Hematopoietic multipotent progenitor cell treated with erythropoietin and hydrocortisone succinate and interleukin-3 and kit ligand, for 8 days (in vitro differentiated cells): ENCODE data around the gene CYP4F22.

Experiments
- DNase-seq: peaks from one replicate; pipeline ENCODE4 v3.0.0-alpha.2; 2015

CYP4F22 gene

DNA sequence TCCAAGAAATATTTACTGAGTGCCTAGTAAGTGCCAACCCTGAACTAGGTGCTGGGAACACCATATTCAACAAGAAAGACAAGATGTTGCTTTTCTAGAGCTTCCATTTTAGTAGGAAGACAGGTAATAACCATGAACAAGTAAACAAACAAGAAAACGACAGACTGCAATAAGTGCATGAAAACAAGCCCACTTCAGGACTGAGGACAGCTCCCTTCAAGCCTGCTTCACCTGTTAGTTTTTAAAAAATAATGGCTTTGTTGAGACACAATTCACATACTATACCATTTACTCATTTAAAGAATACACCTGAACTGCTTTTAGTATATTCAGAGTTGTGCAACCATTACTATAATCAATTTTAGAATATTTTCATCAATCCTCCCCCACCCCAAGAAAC, 30.4 kb downstream of the CYP4F22 start:
- no peak for DNase-seq

DNA sequence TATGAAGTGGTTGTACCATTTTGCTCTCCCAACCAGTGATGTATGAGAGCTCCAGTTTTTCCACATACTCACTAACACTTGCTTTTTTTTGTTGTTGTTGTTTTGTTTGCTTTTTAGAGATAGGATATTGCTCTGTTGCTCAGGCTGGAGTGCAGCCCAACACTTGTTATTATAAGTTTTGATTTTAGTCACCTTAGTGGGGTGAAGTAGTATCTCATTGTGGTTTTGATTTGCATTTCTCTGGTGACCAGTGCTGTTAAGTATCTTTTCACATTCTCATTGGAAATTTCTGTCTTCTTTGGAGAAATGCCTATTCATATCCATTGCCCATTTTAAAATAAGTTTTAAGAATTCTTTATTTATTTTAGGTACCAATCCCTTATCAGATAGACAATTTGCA, 31.3 kb downstream of the CYP4F22 start:
- no peak for DNase-seq

DNA sequence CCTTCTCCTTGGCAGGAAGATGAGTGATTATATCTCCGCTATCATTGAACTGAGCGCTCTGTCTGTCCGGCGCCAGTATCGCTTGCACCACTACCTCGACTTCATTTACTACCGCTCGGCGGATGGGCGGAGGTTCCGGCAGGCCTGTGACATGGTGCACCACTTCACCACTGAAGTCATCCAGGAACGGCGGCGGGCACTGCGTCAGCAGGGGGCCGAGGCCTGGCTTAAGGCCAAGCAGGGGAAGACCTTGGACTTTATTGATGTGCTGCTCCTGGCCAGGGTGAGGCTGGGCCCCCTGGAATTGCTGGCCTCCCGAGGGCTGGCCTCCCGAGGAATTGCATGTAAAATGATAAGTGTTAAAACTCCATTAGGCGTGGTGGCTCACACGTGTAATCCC, 32.1 kb downstream of the CYP4F22 start:
- no peak for DNase-seq

DNA sequence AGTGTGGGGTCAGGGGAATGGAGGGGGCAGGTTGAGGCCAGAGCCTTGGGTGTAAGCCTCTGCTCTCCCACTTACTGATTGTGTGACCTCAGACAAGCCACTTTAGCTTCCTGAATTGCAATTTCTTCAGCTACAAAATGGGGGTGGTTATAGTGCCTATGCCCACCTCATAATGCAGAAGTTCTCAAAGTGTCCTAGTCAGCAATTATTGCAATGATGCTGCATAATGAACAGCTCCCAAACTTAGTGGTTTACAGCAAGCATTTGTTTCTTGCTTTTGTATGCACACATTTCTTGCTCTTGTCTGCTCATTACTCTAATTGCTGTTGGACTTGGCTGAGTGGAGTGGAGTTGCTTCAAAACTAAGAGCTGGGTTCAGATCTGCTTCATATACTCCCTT, 36.0 kb downstream of the CYP4F22 start:
- DNase-seq = no peak

DNA sequence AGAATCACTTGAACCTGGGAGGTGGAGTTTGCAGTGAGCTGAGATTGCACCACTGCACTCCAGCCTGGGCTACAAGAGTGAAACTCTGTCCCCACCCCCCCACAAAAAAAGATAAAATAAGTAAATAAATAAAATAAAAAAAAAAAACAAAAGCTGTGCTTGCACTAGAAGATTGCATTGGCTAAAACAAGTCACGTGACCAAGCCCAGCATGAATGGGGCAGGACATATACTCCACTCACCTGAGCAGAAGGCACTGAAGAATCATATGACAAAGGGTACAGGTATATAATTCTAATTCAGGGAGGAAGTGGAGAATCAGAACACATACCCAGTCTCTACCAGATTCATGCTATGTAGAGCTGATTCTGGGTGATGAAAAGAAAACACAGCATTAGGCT, 36.6 kb downstream of the CYP4F22 start:
- DNase-seq = no peak

DNA sequence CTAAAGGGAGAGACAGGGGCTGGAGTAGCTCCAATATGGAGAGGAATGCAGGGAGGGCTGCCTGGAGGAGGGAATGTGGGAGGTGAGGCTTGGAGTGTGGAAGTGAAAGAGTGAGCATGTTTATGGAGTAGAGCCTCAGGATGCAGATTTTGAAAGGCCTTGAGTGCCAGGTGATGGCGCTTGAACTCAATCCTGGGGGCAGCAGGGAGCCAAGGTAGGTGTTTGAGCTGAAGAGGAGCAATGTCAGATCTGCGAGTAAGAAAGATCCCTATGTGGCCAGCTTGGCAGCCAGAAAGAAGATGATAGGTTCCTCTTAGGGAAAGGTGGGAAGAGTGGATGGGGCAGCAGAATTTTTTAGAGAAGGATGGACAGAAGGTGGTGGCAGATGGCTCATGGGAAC, 40.3 kb downstream of the CYP4F22 start:
- no peak for DNase-seq

DNA sequence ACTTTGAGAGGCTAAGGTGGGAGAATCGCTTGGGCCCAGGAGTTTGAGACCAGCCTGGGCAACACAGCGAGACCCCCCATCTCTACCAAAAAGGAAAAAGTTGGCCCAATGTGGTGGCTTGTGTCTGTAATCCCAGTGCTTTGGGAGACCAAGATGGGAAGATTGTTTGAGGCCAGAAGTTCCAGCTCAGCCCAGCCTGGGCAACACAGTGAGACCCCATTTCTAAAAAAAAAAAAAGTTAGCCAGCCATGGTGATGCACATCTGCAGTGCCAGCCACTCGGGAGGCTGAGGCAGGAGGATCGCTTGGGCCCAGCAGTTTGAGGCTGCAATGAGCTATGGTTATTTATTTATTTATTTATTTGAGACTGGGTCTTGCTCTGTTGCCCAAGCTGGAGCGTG, 41.3 kb downstream of the CYP4F22 start:
- DNase-seq = no peak

DNA sequence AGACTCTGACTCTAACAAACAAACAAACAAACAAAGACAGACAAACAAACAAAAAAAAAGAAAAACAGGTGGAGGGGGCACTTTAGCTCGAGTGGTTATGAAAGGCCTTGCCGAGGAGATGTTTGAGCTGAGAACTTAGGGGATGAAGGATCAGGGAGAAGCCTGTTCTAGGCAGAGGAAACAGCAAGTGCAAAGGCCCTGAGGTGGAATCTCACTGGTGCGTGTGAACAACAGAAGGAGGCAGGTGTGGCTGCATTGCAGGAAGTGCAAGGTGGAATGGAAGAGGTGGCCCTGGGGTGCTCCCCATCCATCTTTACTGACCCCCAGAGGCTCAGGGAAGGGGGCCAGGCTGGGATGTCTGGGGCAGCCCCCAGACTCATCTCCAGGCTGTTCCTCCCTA, 41.9 kb downstream of the CYP4F22 start:
- DNase-seq = no peak

DNA sequence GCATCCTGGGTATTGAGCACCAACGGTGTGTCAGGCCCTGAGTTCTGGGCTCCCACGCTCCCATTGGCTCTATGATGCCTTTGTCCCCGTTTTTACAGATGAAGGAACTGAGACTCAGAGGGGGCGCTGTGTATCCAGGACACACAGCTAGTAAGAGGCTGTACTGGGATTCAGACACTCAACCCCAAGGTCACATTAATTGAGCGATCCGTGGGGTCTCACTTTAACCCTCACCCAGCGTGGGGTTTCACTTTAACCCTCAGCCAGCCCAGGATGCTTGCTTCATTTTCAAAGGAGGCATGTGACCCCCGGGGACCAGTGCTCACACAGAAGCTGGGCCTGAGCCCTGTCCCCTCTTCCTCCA, 42.6 kb downstream of the CYP4F22 start:
- DNase-seq = peak; percentile 16

DNA sequence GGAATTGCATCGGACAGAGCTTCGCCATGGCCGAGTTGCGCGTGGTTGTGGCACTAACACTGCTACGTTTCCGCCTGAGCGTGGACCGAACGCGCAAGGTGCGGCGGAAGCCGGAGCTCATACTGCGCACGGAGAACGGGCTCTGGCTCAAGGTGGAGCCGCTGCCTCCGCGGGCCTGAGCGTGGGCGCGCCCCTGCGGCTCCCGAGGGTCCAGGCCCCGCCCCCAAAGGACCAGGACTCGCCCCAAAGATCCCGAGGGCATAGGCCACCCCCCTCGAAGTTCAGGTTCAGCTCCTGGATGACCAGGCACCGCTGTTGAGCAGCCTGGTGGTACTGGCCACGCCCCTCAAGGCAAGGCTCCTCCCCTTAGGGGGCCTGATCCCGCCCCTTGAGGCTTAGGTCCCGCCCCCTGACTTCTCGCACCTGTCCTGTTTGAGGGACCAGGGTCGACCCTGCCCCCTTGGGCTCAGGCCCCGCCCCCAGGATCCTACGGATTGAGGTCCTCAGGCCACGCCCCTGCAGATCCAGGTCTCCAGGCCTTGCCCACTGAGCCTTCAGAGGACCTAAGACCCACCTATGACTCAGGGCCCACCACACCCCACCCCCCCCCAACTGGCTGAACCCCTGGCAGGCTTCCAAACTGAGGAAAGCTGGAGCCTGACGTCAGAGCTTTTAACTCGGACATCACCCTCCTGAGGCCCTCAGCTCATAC, 43.1 kb downstream of the CYP4F22 start:
- DNase-seq = peak; percentile 19

DNA sequence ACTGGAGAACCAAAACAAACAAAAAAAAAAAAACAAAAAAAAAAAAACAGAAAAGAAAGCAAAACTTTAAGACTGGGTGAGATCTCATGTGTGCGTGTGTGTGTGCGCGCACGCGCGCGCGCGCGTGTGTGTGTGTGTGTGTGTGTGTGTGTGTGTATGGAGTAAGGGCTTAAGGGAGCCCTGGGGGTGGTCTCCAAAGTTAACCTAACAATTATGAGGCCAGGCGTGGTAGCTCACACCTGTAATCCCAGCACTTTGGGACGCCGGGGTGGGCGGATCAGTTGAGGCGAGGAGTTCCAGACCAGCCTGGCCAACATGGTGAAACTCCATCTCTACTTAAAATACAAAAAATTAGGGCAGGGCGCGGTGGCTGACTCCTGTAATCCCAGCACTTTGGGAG, 46.7 kb downstream of the CYP4F22 start:
- no peak for DNase-seq

DNA sequence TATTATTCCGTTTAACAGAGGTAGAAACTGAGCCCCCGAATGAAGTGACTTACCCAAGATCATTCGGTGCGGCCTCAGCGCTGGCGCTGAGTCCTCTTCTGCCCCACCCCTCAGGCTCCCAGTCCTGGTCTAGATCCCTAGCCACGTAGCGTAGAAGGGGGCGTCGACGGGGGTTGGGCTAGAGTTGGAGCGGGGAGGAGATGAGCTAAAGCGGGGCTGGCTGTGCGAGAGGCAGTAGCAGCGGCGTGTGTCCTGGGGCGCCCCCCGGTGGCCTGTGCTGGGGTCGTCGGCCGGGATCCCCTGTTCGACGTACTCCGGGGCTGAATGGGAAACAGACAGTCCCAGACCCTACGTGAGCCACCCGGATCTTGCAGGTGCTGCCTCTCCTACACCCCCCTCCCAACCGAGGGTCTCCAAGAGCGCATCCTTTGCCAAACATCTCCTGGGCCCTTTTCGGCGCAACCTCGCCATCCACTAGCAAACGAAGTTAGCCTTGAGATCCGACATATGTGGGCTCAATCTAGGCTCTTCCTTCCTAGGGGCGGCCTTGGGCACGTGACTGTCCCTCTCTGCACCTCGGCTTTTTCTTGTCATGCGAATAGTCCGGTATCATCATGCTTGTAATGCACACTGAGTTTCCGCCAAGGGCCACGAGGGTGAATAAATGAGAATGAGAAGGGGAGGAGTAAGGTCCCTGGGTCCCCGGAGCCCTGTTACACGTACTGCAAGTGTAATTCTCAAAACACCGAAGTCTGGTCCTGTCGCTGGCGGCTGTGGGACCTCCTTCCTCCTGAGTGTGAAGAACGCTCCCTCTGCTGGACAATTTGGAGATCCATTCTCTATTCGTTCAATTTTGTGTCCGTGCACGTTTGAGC, 47.7 kb downstream of the CYP4F22 start:
- peak; percentile 95 for DNase-seq

DNA sequence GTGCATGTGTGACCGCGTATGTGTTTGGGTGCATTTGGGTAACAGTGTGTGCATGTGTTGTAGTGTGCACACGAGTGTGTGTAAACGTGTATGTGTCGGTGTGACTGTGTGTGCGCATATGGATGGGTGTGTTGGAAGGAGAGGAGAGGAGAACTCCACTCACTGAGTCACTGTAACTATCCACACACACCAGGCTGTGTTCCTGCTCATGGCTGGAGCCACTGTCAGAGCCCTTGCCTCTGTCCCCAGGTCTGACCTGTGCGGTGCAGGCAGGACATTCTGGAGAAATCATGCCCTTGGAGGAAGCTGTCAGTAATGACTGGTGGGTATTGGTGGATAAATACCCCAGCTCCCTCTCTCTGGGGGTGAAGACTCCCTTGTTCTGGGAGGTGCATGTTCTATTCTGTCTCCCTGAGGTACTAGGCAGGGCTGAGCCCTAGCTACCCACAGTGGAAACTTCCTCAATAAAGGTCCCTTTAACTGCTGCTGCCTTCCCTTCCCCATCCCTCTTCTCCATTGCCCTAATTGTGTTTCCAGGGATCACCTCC, 48.4 kb downstream of the CYP4F22 start:
- DNase-seq = no peak

DNA sequence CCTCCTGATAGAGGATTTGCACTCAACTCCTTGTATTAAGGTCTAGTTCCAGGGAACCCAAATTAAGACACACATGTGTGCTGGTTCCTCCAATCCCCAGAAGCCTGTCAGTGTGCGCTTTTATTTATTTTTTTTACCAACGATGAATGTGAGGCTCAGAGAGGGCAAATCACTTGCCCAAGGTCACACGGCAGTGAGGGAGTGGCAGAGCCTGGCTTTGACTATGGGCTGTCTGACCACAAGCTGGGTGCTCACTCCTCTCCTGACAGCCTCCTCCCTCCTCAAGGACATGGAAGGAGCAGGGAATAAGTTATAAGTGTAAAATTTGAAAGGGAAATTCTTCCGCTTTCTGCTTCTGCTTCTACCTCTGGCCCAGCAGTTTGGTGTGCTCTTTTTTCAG, 48.9 kb downstream of the CYP4F22 start:
- DNase-seq = no peak

DNA sequence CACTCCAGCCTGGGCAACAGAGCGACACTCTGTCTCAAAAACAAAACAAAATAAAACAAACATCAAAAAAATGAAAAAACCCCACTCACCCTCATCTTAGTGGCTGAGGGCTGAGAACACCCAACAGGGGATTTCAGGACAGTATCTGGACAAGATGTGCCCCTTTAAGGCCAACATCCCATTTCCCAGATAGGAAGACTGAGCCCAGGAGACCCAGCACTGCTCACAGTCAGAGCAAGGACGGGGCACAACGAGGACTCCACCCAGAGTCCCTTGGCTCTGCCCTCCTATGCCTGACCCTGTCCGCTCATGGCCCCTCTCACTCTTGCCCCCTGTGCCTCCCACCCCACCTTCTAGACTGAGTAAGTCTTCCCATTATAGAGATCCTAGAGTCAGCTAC, 53.8 kb downstream of the CYP4F22 start:
- no peak for DNase-seq

DNA sequence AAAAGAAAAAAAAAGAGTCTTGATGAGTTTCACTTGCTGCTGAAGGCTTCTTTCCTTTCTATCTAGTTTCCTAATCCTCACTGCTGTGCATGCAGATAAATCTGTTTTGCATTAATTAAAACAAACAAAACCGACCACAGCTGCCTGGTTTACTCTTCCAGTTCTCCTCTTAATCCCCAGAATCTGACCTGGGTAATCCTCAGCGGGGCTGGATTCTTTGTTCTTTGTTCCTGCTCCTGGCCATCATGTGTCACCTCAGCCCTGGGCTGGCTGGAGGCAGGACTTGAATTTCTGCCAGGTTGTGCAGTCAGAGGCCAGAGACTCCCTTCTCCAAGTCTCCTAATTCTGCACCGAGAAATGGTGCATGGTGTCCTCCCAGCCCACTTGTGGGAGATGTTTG, 54.5 kb downstream of the CYP4F22 start:
- DNase-seq = no peak

DNA sequence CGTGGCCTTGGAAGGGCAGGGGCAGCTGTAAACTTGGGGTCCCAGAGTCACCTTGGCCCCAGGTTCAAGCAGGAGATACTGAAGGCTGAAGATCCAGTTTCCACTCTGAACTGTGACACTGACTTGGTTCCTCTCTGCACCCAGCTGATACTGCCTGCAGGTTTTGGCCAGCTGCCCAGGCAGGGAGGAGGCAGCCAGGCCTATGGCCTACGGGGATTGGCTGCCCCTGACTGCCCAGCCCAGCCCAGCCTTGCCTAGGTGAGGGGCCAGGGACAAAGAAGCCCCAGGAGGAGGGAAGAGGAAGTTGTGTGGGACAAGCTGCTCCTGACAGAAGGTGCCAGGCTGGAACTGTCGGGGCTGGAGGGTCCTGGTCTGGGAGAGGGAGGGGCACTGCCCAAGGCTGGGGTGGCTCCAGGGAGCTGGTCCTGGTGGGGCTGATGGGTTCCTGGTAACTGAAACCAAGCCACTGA, 55.0 kb downstream of the CYP4F22 start:
- peak; percentile 84 for DNase-seq

DNA sequence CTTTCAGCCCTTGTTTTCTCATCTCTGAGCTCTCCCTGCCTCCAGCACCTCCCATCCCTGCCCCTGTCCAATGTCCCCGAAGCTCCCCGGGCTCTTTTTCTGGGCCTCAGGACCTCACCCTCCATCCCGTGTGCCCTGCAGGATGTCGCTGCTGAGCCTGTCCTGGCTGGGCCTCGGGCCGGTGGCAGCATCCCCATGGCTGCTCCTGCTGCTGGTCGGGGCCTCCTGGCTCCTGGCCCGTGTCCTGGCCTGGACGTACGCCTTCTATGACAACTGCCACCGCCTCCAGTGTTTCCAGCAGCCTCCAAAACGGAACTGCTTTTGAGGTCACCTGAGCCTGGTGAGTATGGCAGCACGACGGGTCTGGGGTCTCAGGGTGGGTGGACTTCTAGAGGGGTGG, 55.6 kb downstream of the CYP4F22 start:
- DNase-seq = no peak

DNA sequence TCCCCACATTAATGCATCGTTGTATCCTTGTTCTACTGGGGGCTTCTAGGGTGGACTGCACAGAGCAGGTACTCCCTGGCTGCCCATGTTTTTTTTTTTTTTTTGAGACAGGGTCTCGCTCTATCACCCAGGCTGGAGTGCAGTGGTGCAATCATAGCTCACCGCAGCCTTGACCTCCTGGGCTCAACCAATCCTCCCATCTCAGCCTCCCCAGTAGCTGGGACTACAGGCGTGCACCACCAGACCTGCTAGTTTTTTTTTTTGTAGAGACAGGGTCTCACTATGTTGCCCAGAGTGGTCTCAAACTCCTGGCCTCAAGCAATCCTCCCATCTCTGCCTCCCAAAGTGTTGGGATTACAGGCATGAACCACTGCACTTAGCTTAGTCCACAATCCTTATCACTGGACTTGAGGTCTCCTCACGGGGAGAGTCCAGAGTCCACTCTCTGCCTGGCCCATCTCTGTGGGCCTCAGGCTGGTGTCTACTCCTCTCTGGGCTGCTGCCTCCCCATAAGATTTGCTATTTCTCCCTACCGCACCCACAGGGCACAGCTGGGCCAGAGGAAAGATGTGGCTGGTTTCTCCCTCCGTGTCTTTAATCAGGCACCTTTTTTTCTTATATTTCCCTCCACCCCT, 56.3 kb downstream of the CYP4F22 start:
- DNase-seq = no peak

DNA sequence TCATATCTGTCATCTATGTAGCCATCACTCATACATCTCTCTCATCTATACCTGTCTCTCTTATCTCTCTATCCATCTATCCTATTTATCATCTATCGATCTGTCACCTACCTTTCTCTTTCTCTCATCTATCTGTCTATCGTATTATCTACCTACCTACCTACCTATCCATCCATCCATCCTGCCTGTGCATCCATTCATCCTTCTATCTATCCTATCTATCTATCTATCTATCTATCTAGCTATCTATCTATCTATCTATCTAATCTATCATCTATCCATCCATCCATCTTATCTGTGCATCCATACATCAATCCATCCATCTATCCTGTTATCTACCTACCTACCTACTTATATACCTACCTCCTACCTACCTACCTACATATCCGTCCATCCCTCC, 62.1 kb downstream of the CYP4F22 start:
- no peak for DNase-seq

DNA sequence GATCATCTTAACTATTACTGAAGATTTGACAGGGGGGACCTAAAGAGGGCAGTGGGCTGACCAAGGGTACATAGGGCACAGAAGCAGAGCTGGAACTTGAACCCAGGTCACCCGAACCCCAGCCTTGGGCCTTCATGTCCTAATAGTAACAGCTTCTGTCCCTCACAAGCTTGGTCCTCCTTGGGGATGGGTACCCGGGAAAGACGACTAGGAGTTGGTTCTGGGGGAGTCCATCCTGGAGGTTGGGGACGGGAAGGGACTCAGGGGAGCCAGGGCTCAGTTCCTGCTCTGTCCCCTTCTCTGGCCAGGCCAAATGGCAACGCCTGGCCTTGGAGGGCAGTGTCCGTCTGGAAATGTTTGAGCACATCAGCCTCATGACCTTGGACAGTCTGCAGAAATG, 67.1 kb downstream of the CYP4F22 start:
- no peak for DNase-seq

DNA sequence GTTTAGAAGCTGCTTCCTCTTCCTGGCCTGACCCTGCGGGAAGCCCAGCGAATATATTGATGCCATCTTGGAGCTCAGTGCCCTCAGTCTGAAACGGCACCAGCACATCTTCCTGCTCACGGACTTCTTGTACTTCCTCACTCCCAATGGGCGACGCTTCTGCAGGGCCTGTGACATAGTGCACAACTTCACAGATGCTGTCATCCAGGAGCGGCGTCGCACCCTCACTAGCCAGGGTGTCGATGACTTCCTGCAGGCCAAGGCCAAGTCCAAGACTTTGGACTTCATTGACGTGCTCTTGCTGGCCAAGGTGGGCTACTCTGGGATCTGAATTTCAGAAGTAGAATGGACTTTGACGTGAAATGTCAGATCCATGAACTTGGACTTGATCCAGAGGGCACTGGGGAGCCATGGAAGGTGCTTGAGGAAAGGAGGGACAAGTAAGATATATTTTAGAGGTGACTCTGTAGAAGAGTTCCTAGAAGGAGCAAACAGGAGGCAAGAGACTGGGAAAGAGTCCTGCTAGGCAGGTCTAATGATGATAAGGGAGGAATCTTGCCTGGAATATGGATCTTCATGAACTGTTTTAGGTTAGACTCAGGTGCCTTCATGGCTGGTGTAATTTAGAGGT, 68.3 kb downstream of the CYP4F22 start:
- no peak for DNase-seq

DNA sequence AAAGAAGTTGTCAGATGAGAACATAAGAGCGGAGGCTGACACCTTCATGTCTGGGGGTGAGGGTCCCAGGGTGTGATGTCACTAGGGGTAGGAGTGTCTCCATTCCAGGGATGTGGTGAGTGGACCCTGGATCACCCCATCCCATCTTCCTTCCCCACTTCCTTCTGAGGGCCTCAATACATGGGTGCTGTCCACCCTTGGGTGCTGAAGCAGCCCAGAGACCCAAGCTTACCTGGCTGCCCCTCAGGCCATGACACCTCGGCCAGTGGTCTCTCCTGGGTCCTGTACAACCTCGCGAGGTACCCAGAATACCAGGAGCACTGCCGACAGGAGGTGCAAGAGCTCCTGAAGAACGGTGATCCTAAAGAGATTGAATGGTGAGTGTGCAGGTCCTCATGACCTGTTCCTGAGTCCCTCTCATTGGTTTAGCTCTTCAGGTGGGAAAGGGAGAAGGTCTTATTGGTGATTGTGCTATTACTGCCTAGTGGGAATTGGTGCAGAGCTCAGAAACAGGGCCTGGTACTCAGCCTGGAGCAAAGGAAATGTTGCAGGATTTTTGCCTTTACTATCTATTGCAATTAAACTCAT, 69.0 kb downstream of the CYP4F22 start:
- DNase-seq = no peak
